Measurements from ENCODE around the gene KIAA0753.

DNA sequence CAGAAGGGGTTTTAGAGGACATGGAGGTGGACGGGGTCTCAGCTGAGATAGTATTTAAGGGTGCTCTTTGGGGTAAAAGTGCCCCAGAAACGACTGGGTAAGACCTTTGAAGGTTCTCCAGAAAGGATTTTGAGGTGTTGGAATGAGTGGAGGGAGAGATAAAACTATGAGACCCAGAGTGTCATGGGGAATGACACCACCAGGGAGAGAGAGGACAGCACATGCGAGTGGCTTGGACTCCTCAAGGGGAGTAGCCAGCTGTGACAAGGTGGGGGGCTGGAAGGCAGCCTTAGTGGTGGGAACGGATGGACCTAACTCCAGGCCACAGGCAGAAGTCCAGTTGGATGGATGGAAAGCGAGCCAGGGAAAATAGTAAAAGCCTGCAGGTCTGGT lies 64.9 kb downstream of the KIAA0753 start:
- TF ChIP-seq, protein P1, sequence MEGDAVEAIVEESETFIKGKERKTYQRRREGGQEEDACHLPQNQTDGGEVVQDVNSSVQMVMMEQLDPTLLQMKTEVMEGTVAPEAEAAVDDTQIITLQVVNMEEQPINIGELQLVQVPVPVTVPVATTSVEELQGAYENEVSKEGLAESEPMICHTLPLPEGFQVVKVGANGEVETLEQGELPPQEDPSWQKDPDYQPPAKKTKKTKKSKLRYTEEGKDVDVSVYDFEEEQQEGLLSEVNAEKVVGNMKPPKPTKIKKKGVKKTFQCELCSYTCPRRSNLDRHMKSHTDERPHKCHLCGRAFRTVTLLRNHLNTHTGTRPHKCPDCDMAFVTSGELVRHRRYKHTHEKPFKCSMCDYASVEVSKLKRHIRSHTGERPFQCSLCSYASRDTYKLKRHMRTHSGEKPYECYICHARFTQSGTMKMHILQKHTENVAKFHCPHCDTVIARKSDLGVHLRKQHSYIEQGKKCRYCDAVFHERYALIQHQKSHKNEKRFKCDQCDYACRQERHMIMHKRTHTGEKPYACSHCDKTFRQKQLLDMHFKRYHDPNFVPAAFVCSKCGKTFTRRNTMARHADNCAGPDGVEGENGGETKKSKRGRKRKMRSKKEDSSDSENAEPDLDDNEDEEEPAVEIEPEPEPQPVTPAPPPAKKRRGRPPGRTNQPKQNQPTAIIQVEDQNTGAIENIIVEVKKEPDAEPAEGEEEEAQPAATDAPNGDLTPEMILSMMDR (CRISPR knock-in tag; IDR thresholded peaks at IDR 0.05): no peak
- TF ChIP-seq GFI1 (CRISPR knock-in tag; IDR thresholded peaks at IDR 0.05; ENCODE audit: borderline replicate concordance): no peak
- no peak for TF ChIP-seq ZNF496 (CRISPR knock-in tag; IDR thresholded peaks at IDR 0.05; ENCODE audit: insufficient replicate concordance)
- no peak for TF ChIP-seq RELA (CRISPR knock-in tag; IDR thresholded peaks at IDR 0.05)
- TF ChIP-seq DNMT3B (CRISPR knock-in tag; conservative IDR thresholded peaks at IDR 0.05): no peak
- no peak for TF ChIP-seq EZH2 (conservative IDR thresholded peaks at IDR 0.05; ENCODE audit: low read depth, low read length)
